ENCODE data around the gene ERMP1. TPM values are rescaled to one million over a fixed set of nuclear protein-coding genes. Genes with fewer than 3 reads are reported as not detected.

ERMP1 gene
- total and polyA plus RNA-seq, 2 donors (not counting 1 experiment from before 2014, with no cell fraction given): 4.9 to 10.6 TPM

GRCh38 chr9:5846096-5846495 lies 13.2 kb upstream of the ERMP1 start:
- no CpG with 5 or more reads among the region's 1 CpG for WGBS (ENCODE audit: insufficient coverage)
- Mint-ChIP-seq H3K4me3 (no peak overlapping the region), H3K9me3 (ENCODE audit: insufficient read depth) (no peaks in the 10 kb centered on the region), H3K27ac (no peak overlapping the region), H3K27me3 (no peaks in the 10 kb centered on the region), H3K4me1 (peaks cover 28% of the 10 kb centered on the region)
- Histone ChIP-seq H3K27ac (ENCODE audit: low read length in 2 of 2) (no peak overlapping the region), H3K4me3 (ENCODE audit: control extremely low read depth in 1 of 5, extremely low read depth in 1 of 5, insufficient read depth in 1 of 5, low read depth in 2 of 5, low read length in 4 of 5) (no peak overlapping the region), H3K36me3 (replicated peaks in 1 of 2; ENCODE audit: control extremely low read depth in 1 of 2, control insufficient read depth in 1 of 2, extremely low read depth in 1 of 2, insufficient read depth in 2 of 2, low read length in 1 of 2) (no peaks in the 10 kb centered on the region), H3K9me3 (ENCODE audit: control extremely low read depth in 1 of 3, control insufficient read depth in 2 of 3, insufficient read depth in 1 of 3, low read length in 2 of 3) (peaks cover 0 to 5% (median 2%) of the 10 kb centered on the region in 3 donors), H3K79me2 (ENCODE audit: control insufficient read depth, insufficient read depth, low read length) (no peaks in the 10 kb centered on the region), H3K9ac (ENCODE audit: low read length) (no peak overlapping the region), H3K4me1 (ENCODE audit: control insufficient read depth in 2 of 2, insufficient read depth in 2 of 2, low read length in 2 of 2) (peaks cover 14 to 23% of the 10 kb centered on the region in 2 donors), H3K4me2 (replicated peaks; ENCODE audit: low read depth, low read length, poor library complexity, severe bottlenecking) (no peak overlapping the region), H4K20me1 (ENCODE audit: control insufficient read depth, insufficient read depth, low read length, poor library complexity, severe bottlenecking) (no peaks in the 10 kb centered on the region), H2AFZ (ENCODE audit: insufficient read depth, low read depth, low read length, poor library complexity, severe bottlenecking) (no peak overlapping the region), H3K27me3 (replicated peaks in 1 of 4; ENCODE audit: control extremely low read depth in 1 of 4, control insufficient read depth in 3 of 4, insufficient read depth in 4 of 4, low read length in 3 of 4) (no peaks in the 10 kb centered on the region)
- intact Hi-C loops (cut with micrococcal nuclease): no loop called here
- ChIA-PET CTCF (no interaction called here), POLR2A (no interaction called here)
- TF ChIP-seq CTCF (IDR thresholded peaks at IDR 0.05): no peak
- TF ChIP-seq EZH2 (IDR thresholded peaks at IDR 0.05; ENCODE audit: borderline replicate concordance, insufficient read depth, low read depth, low read length, poor library complexity, severe bottlenecking): no peak
- ATAC-seq (ENCODE audit: low read depth) (no peak), DNase-seq (no peak)

- Histone ChIP-seq H3K4me1 (ENCODE audit: control insufficient read depth in 2 of 2, insufficient read depth in 2 of 2, low read length in 2 of 2) (peaks cover 14 to 23% of the 10 kb centered on the region in 2 donors), H3K9ac (ENCODE audit: low read length) (no peak overlapping the region), H3K27ac (ENCODE audit: low read length in 2 of 2) (no peak overlapping the region), H3K79me2 (ENCODE audit: control insufficient read depth, insufficient read depth, low read length) (no peaks in the 10 kb centered on the region), H3K4me2 (replicated peaks; ENCODE audit: low read depth, low read length, poor library complexity, severe bottlenecking) (peak overlapping the region; percentile 43), H4K20me1 (ENCODE audit: control insufficient read depth, insufficient read depth, low read length, poor library complexity, severe bottlenecking) (no peaks in the 10 kb centered on the region), H3K9me3 (ENCODE audit: control extremely low read depth in 1 of 3, control insufficient read depth in 2 of 3, insufficient read depth in 1 of 3, low read length in 2 of 3) (peaks cover 0 to 5% (median 2%) of the 10 kb centered on the region in 3 donors), H3K4me3 (ENCODE audit: control extremely low read depth in 1 of 5, extremely low read depth in 1 of 5, insufficient read depth in 1 of 5, low read depth in 2 of 5, low read length in 4 of 5) (no peak overlapping the region), H3K27me3 (replicated peaks in 1 of 4; ENCODE audit: control extremely low read depth in 1 of 4, control insufficient read depth in 3 of 4, insufficient read depth in 4 of 4, low read length in 3 of 4) (no peaks in the 10 kb centered on the region), H2AFZ (ENCODE audit: insufficient read depth, low read depth, low read length, poor library complexity, severe bottlenecking) (no peak overlapping the region), H3K36me3 (replicated peaks in 1 of 2; ENCODE audit: control extremely low read depth in 1 of 2, control insufficient read depth in 1 of 2, extremely low read depth in 1 of 2, insufficient read depth in 2 of 2, low read length in 1 of 2) (no peaks in the 10 kb centered on the region)
- DNase-seq (no peak), ATAC-seq (ENCODE audit: low read depth) (no peak)
- H3K4me1 Mint-ChIP-seq: peaks cover 28% of the 10 kb centered on the region
- intact Hi-C loops (cut with micrococcal nuclease): no loop called here
- no peak overlapping the region for H3K4me3 Mint-ChIP-seq
- TF ChIP-seq EZH2 (IDR thresholded peaks at IDR 0.05; ENCODE audit: borderline replicate concordance, insufficient read depth, low read depth, low read length, poor library complexity, severe bottlenecking) (no peak), CTCF (IDR thresholded peaks at IDR 0.05) (no peak)
- WGBS (ENCODE audit: insufficient coverage): no CpG with 5 or more reads among the region's 1 CpG
- POLR2A ChIA-PET: no interaction called here
- H3K27me3 Mint-ChIP-seq: no peaks in the 10 kb centered on the region
- CTCF ChIA-PET: no interaction called here
- H3K9me3 Mint-ChIP-seq (ENCODE audit: insufficient read depth): no peaks in the 10 kb centered on the region
- H3K27ac Mint-ChIP-seq: no peak overlapping the region
These were observed 12.2 kb upstream of the ERMP1 start for GRCh38 chr9:5845157-5845531.
